HepG2 (cell line): ENCODE measurements around the gene SOX12. TPM values are rescaled to one million over a fixed set of nuclear protein-coding genes. Genes with fewer than 3 reads are reported as not detected.

Source experiments
- AFF4 ChIP-seq: sonication (generic); formaldehyde crosslinking; IDR thresholded peaks from 2 replicates; pipeline ENCODE4 v1.4.0; 2020; ENCODE audit warnings: missing genetic modification reagents
- CSRNP2 ChIP-seq: sonication (generic); formaldehyde crosslinking; conservative IDR thresholded peaks from 2 replicates; pipeline ENCODE4 v1.8.0; 2022; ENCODE audit warnings: low read depth, missing genetic modification reagents
- FOSL2 ChIP-seq: sonication (generic); formaldehyde crosslinking; IDR thresholded peaks from 2 replicates; pipeline ENCODE4 v1.4.0; 2020; ENCODE audit warnings: missing genetic modification reagents
- FOXM1 ChIP-seq: sonication (generic); formaldehyde crosslinking; IDR thresholded peaks from 2 replicates; pipeline ENCODE4 v1.5.0; 2020; ENCODE audit warnings: missing genetic modification reagents
- HES4 ChIP-seq: sonication (generic); formaldehyde crosslinking; IDR thresholded peaks from 2 replicates; pipeline ENCODE4 v1.9.0; 2021; ENCODE audit warnings: mild to moderate bottlenecking, missing genetic modification reagents, borderline replicate concordance
- HMG20B ChIP-seq: conservative IDR thresholded peaks from 2 replicates; pipeline ENCODE4 v1.6.1; 2016; ENCODE audit warnings: missing genetic modification reagents, missing compliant biosample characterization
- PBX2 ChIP-seq: IDR thresholded peaks from 2 replicates; pipeline ENCODE4 v1.6.1; 2016; ENCODE audit warnings: control low read depth
- TSC22D2 ChIP-seq: sonication (generic); formaldehyde crosslinking; IDR thresholded peaks from 2 replicates; pipeline ENCODE4 v1.5.1; 2020; ENCODE audit warnings: missing genetic modification reagents, mild to moderate bottlenecking, borderline replicate concordance
- U2AF2 ChIP-seq: fragments of 200-400 bp; formaldehyde crosslinking; IDR thresholded peaks from 2 replicates; pipeline ENCODE4 v1.6.1; 2017; ENCODE audit warnings: low read depth, mild to moderate bottlenecking, low read length
- ZBTB21 ChIP-seq: sonication (generic); formaldehyde crosslinking; IDR thresholded peaks from 2 replicates; pipeline ENCODE4 v1.4.0; 2020; ENCODE audit warnings: missing genetic modification reagents
- ZEB1 ChIP-seq: IDR thresholded peaks from 2 replicates; pipeline ENCODE4 v1.6.1; 2012; ENCODE audit warnings: mild to moderate bottlenecking, low read depth, inconsistent platforms; ENCODE audit not compliant: insufficient replicate concordance
- ZNF280B ChIP-seq: sonication (generic); formaldehyde crosslinking; IDR thresholded peaks from 2 replicates; pipeline ENCODE4 v1.5.0; 2020; ENCODE audit warnings: missing genetic modification reagents, mild to moderate bottlenecking, borderline replicate concordance
- ZNF281 ChIP-seq: sonication (generic); formaldehyde crosslinking; IDR thresholded peaks from 2 replicates; pipeline ENCODE4 v1.4.0; 2020; ENCODE audit warnings: missing genetic modification reagents, borderline replicate concordance
- ZNF564 ChIP-seq: sonication (generic); formaldehyde crosslinking; IDR thresholded peaks from 2 replicates; pipeline ENCODE4 v1.8.1; 2023; ENCODE audit warnings: mild to moderate bottlenecking, missing genetic modification reagents
- ZNF678 ChIP-seq: sonication (generic); formaldehyde crosslinking; IDR thresholded peaks from 2 replicates; pipeline ENCODE4 v1.4.0; 2020; ENCODE audit warnings: mild to moderate bottlenecking, missing genetic modification reagents
- polyA plus RNA-seq, 8 experiments: library from polyadenylated mRNA; depleted of rRNA in 3 of 8; stranded (reverse) in 7 of 8; unstranded in 1 of 8; fragments of >200 nt; fragmentation: Illumina TruSeq in 4 of 8; extraction: Trizol in 4 of 8; gene quantifications; 2 replicates each; pipeline versions ENCODE4 v1.2.1 to v1.2.3, GENCODE V29; 2011 to 2016; ENCODE audit warnings: low read depth in 4 of 8, missing spikeins in 1 of 8, mixed read lengths in 1 of 8; ENCODE audit not compliant: insufficient read depth in 1 of 8
- total RNA-seq, 5 experiments: library from RNA; depleted of rRNA; stranded (reverse); fragments of >200 nt; fragmentation: Illumina TruSeq; extraction: Trizol; gene quantifications; 2 replicates each; pipeline ENCODE4 v1.2.3, GENCODE V29; 2016; ENCODE audit warnings: low read depth in 1 of 5
- TF ChIP-seq, protein P1 (sequence below): sonication (generic); IDR thresholded peaks from 2 replicates; pipeline ENCODE4 v1.6.1; 2016; ENCODE audit warnings: low read depth, borderline replicate concordance

The SOX12 gene
- total and polyA plus RNA-seq, 2 of the 13 experiments (the other 11 are each of a cell fraction or from before 2014, with no cell fraction given) = 10.0 to 18.7 TPM

- TF ChIP-seq ZNF281 (CRISPR knock-in tag) = peak; percentile 88
- TF ChIP-seq ZNF564 = peak; percentile 97
- TF ChIP-seq HES4 (CRISPR knock-in tag) = peak; percentile 96
- peak; percentile 88; the same call in 1 of the 2 replicates for TF ChIP-seq U2AF2
- TF ChIP-seq FOXM1 (CRISPR knock-in tag) = 0 out of 2 replicates have a peak, but pooled peaks have one; percentile 71
- TF ChIP-seq, protein P1, sequence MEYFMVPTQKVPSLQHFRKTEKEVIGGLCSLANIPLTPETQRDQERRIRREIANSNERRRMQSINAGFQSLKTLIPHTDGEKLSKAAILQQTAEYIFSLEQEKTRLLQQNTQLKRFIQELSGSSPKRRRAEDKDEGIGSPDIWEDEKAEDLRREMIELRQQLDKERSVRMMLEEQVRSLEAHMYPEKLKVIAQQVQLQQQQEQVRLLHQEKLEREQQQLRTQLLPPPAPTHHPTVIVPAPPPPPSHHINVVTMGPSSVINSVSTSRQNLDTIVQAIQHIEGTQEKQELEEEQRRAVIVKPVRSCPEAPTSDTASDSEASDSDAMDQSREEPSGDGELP = peak; percentile 74; the same call in 1 of the 2 replicates
- 0 out of 2 replicates have a peak, but pooled peaks have one; percentile 25 for TF ChIP-seq PBX2
- TF ChIP-seq ZNF678 = peak; percentile 89; the same call in 1 of the 2 replicates
- peak; percentile 99 for TF ChIP-seq TSC22D2 (CRISPR knock-in tag)
- TF ChIP-seq ZEB1 = peak; percentile 87
- peak; percentile 99 for TF ChIP-seq ZNF280B (CRISPR knock-in tag)
- no peak; the same call in none of the 2 replicates for TF ChIP-seq FOSL2 (CRISPR knock-in tag)
- TF ChIP-seq CSRNP2 (CRISPR knock-in tag) = no peak
- TF ChIP-seq AFF4 (CRISPR knock-in tag) = no peak
- TF ChIP-seq HMG20B (CRISPR knock-in tag) = peak; percentile 97
- peak; percentile 39; the same call in 1 of the 2 replicates for TF ChIP-seq ZBTB21 (CRISPR knock-in tag)
Measured at GRCh38 chr20:297098-297924, 28.0 kb upstream of the SOX12 start, which contains the start of gene ZCCHC3 (continued).
